GM19099 (cell line): Measurements from ENCODE around the gene NR4A1.

ENCODE experiments used
- POLR2A ChIP-seq: IDR thresholded peaks from 3 replicates; pipeline ENCODE4 v1.6.1; 2011; ENCODE audit warnings: low read depth; ENCODE audit not compliant: insufficient read length; ENCODE audit errors: extremely low read depth

Gene NR4A1

GRCh38 chr12:52070185-52070925 is 19.1 kb downstream of the NR4A1 start:
- TF ChIP-seq POLR2A: no peak

GRCh38 chr12:52073531-52074381 is 22.5 kb downstream of the NR4A1 start:
- no peak for TF ChIP-seq POLR2A

DNA sequence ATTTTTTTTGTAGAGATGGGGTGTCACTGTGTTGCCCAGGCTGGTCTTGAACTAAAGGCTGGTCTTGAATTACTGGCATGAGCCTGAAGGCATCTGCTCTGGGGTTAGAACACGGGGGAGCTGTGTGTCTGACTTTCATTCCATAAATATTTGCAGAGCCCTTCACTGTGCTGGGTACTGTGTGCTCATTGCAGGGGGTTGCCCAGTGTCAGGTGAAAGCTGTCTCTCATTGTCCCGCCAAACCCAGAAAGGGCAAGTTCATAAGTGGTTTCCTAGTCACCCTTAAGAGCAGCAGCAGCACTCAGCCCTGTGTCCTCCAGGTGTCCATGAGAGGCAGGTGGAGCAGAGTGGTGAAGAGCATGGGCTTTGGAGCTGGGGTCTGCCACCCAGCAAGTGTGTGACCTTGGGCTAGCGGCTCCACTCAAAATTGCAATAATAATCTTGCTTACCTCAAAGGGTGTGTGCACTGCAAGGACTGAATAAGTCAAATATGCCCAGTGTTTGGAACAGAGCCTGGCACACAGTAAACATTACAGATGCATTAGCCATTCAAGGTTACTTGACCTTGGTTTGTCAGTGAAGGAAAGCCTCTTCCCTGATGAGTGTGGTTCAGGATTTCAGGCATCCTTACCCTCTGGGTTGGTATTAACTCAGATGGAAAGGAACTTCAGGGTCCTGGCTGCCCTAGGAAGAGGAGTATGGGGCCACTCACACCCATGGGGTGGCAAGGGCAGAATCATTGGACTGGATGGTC is 23.9 kb downstream of the NR4A1 start:
- no peak for TF ChIP-seq POLR2A

DNA sequence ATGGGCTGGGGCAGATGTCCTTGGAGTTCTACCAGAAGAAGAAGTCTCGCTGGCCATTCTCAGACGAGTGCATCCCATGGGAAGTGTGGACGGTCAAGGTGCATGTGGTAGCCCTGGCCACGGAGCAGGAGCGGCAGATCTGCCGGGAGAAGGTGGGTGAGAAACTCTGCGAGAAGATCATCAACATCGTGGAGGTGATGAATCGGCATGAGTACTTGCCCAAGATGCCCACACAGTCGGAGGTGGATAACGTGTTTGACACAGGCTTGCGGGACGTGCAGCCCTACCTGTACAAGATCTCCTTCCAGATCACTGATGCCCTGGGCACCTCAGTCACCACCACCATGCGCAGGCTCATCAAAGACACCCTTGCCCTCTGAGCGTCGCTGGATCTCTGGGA is 25.6 kb downstream of the NR4A1 start:
- no peak for TF ChIP-seq POLR2A

GRCh38 chr12:52078276-52078675 is 27.0 kb downstream of the NR4A1 start:
- no peak for TF ChIP-seq POLR2A

DNA sequence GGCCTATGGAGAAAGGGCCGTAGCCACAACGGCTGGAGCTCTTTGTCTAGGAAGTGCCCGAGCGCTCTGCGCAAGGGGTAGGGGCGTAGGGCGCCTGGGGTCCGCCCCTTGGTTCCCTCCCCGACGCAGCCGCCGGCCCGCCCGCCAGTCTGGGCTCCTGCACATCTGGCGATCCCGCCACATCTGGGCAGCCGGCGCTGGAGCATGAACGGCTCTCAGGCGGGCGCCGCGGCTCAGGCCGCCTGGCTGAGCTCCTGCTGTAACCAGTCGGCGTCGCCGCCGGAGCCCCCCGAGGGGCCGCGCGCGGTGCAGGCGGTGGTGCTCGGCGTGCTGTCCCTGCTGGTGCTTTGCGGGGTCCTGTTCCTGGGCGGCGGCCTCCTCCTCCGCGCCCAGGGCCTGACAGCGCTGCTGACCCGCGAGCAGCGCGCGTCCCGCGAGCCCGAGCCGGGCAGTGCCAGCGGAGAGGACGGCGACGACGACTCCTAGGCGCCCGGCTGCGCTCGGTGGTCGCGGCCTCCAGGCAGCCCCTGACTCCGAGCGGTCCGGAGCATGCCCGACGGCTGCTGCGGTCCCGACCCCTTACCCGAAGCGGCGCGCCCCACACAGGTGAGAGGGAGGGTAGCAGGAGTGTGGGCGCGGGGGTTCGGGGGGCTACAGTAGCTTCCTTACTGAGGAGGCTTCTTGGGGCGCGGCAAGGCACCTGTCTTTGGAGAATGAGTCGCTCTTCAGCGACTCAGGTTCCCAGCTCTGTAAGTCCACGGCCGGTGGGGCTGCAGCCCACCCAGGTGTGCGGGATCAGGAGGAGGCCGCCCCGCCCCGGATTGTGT is 28.5 kb downstream of the NR4A1 start, which contains the start of gene SMIM41:
TSS of gene SMIM41 (plus strand) at position 129 of the 827 bp plus-strand sequence. CDS start at position 205, 76 bp downstream.
- TF ChIP-seq POLR2A: no peak

DNA sequence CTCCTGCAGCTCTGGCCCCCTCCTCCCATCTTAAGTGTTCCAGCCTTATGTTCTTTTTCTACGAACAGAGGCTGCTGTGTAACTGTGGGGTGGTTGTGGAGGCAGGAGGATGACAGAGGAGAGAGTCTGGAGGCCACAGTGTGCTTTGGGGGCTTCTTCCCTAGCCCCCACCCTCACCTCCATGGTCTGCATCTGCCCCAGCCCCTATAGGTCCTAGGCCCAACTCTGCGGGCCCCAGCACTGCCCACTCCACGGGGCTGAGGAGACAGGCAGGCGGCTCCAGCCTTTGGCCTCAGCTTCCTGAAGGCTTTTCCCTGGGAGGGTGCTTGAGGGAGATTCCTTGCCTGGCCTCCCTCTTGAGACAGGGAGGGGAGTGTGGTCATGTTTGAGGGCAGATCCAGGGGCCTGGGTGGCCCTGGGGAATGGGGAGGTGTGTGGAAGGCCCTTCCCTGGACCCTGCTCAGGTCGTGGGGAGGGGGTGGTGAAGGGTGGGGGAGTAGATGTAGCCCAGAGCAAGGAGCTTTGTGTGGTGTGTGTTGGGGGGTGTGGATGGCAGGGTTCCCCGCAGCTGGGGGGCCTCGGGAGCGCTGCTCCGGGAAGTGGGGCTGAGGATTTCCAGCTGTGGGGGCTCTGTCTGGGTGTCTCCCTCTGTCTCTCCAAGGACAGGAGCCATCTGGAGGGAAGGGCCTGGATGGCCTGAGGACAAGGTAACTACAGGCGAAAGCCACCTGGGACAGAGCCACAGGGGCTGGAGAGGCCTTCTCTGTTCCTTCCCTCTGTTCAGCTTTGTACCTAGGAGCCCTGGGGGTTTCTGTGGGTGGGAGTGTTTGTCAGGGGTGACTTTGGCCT is 29.4 kb downstream of the NR4A1 start:
- no peak for TF ChIP-seq POLR2A

DNA sequence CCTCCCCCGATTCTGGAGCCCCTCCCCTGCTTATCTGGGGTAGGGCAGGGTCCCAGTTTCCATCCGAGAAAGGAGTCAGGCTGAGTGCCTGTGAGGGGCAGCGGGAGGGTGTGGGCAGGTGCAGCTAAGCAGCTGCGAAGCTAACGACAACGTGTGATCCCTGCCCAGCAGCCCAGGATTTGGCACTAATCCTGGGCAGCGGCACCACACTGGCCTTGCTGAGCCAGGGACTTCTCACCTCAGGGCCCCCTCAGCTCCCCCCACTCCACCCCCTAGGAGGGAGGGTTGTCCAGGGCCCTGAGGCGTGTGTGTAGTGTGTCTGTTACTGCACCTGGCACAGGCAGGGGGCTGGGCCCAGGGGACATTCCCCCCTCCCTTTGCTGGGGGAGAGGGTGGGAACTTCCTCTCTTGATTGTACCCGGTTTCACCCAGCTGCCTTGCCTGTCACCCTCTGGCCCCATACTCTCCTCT is 30.1 kb downstream of the NR4A1 start:
- TF ChIP-seq POLR2A: no peak

DNA sequence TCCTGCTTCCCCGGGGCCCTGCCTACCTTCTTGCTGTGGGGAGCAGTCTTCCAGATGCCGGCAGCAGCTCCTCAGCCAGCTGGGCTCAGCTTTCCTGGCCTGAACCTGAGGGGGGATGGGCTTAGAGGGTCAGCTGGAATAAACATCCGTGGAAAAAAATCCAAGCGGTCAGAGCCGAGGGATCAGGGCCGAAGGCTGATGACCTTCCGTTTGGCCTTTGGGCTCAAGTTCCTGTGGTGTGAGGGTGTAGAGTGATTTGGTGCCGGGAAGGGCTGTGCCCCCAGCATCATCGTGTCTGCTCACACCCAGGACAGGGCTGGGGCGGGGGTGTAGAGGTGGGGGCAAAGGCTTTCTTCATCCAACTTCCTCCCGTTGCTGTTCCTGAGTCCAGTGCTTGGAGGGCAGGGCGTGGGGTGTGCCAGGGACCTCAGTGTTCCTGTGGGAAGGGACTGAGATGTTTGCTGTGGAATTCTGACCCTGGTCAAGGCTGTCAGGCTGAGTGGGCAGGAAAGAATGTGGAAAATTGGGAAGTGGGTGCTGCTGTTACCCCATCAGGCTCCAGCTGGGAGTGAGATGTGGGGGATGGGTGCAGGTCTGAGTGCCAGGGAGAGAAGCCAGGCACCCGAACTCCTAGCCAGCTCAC is 30.9 kb downstream of the NR4A1 start:
- no peak for TF ChIP-seq POLR2A

GRCh38 chr12:52082669-52082987 is 31.4 kb downstream of the NR4A1 start:
- TF ChIP-seq POLR2A: no peak

DNA sequence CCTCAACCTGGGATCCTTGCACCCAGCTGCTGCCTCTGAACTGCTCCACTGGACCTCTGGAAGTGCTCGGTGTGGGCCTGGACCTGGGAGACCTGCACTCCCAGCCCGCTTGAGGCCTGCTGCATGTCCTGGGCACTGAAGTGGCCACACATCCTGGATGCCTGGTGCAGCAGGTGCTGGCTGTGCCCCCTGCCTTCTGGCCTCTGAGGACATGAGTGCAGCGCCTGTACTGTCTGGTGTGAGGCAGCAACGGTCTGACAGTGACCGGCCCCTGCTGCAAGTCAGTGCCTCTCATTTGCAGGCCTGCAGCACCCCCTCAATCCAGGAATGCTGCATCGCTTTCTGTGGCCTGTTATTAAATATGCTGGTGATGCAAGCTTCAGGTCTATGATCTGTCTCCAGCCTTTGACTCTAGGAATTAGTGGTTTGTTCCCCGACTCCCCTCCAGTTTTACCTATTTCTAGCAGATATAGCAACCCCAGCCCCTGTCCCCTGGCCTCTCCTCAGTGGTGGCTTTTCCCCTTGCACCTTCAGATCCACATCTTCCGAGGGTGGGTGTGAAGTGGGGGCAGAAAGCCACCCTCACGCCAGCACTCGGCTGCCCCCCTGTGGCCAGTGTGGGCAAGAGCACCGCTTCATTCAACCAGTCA is 31.9 kb downstream of the NR4A1 start:
- no peak for TF ChIP-seq POLR2A

DNA sequence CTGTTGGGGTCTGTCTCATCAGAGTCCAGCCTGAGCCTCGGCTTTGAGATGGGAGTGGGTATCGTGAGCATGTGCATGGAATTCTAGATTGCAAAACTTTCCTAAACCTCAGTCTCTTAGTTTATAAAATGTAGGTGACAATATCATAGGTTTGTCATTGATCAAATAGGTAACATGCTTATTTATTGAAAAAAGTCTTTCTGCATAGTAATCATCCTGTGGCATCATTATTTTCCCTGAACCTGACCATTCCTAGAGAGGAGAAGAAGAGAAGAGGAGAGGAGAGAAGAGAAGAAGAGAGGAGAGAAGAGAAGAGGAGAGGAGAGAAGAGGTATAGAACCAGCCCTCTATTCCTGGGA is 32.4 kb downstream of the NR4A1 start:
- no peak for TF ChIP-seq POLR2A
